GM06990 (cell line): Measurements from ENCODE around the gene KBTBD12.

Experiments used
- DNase-seq: peaks from one replicate; pipeline ENCODE4 v3.0.0-alpha.2; 2011; ENCODE audit not compliant: insufficient read length; ENCODE audit errors: extremely low read depth
- H3K27me3 ChIP-seq: replicated peaks from 2 replicates; pipeline ENCODE4 v1.6.0; 2011; ENCODE audit warnings: low read length; ENCODE audit not compliant: control insufficient read depth, insufficient read depth
- H3K36me3 ChIP-seq: 2 replicates; pipeline ENCODE4 v1.5.1; 2011; ENCODE audit warnings: low read length; ENCODE audit not compliant: control insufficient read depth, insufficient read depth
- H3K4me3 ChIP-seq: replicated peaks from 2 replicates; pipeline ENCODE4 v1.5.1; 2011; ENCODE audit warnings: low read depth, mild to moderate bottlenecking, control low read depth, low read length
- TF ChIP-seq, protein P1 (sequence below): IDR thresholded peaks from 2 replicates; pipeline ENCODE4 v1.5.1; 2011; ENCODE audit warnings: low read length, control low read depth, mild to moderate bottlenecking, inconsistent platforms; ENCODE audit not compliant: insufficient read depth, poor library complexity, severe bottlenecking

The KBTBD12 gene

GRCh38 chr3:127975153-127976029 is 60.4 kb downstream of the KBTBD12 start:
- no peak for DNase-seq
- TF ChIP-seq, protein P1, sequence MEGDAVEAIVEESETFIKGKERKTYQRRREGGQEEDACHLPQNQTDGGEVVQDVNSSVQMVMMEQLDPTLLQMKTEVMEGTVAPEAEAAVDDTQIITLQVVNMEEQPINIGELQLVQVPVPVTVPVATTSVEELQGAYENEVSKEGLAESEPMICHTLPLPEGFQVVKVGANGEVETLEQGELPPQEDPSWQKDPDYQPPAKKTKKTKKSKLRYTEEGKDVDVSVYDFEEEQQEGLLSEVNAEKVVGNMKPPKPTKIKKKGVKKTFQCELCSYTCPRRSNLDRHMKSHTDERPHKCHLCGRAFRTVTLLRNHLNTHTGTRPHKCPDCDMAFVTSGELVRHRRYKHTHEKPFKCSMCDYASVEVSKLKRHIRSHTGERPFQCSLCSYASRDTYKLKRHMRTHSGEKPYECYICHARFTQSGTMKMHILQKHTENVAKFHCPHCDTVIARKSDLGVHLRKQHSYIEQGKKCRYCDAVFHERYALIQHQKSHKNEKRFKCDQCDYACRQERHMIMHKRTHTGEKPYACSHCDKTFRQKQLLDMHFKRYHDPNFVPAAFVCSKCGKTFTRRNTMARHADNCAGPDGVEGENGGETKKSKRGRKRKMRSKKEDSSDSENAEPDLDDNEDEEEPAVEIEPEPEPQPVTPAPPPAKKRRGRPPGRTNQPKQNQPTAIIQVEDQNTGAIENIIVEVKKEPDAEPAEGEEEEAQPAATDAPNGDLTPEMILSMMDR: no peak

DNA sequence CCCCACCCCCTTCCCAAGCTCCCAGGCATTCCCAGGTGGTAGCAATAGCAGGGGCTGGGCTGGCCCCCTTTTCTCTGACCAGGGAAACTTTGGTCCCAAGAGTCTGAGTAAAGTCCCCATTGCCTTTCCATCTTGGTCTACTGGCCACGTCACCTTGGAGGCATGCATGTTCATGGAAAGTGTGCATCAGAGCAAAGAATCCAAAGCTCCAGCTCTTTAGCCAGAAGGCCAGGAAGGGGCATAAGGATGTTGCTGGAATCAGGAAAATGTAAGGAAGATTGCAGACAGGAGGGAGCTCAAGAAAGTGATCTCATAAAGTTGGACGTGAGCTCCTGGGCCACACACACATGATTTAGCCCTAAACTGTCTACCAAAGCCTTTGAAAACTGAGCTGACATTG is 63.6 kb downstream of the KBTBD12 start:
- DNase-seq: no peak

More at GRCh38 chr3:127975153-127976029, 60.4 kb downstream of the KBTBD12 start:
- Histone ChIP-seq H3K27me3 (no peaks in the 10 kb centered on the region), H3K4me3 (no peak overlapping the region), H3K36me3 (no peaks in the 10 kb centered on the region)

DNA sequence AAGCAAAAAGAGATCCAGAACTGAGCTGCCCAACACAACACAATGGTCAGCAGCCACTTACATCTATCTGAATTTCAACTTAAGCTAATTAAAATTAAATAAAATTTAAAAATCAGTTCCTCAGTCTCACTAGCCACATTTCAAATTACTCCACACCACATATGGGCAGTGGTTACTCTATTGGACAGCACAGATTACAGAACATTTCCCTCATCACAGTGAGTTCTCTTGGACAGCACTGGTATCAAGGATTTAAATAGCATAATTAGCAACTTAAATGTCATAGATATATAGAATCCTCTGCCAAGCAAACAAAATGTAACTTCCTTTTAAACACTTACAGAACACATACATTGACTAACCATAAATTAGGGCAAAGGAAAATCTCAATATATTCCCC is 64.4 kb downstream of the KBTBD12 start:
- DNase-seq: no peak
- Histone ChIP-seq H3K27me3 (no peaks in the 10 kb centered on the region), H3K4me3 (no peak overlapping the region), H3K36me3 (no peaks in the 10 kb centered on the region)
- TF ChIP-seq, protein P1: no peak

More for the DNA sequence above, 63.6 kb downstream of the KBTBD12 start:
- no peaks in the 10 kb centered on the region for H3K36me3 ChIP-seq
- no peaks in the 10 kb centered on the region for H3K27me3 ChIP-seq
- TF ChIP-seq, protein P1: no peak
- no peak overlapping the region for H3K4me3 ChIP-seq

GRCh38 chr3:127981097-127981496 is 66.1 kb downstream of the KBTBD12 start:
- Histone ChIP-seq H3K27me3 (no peaks in the 10 kb centered on the region), H3K4me3 (no peak overlapping the region), H3K36me3 (no peaks in the 10 kb centered on the region; the same call in 1 of the 2 replicates)
- no peak for DNase-seq
- TF ChIP-seq, protein P1: no peak

DNA sequence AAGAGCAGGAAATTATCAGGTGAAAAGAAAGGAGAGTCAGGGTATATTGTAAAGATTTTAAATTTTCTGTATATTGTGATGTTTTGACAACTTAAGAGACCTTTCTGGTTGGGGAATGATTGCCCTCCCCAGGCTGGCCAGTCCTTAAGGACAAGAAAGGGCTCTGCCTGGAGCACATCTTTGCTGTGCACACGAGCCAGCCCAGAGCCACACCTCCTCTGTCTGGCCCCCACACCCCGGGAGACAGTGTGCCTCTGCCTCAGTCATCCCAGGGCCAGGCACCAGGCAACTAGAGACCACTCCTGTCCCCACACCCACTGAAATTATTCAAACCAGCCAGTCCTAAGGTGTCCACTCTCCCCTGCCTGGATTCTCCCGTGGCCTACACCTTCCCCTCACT is 67.1 kb downstream of the KBTBD12 start:
- no peaks in the 10 kb centered on the region; the same call in 1 of the 2 replicates for H3K36me3 ChIP-seq
- H3K4me3 ChIP-seq: no peak overlapping the region
- H3K27me3 ChIP-seq: no peaks in the 10 kb centered on the region
- no peak for DNase-seq
- TF ChIP-seq, protein P1: no peak
